K562 (cell line): ENCODE results near the gene SLC2A4. TPM values are rescaled to one million over a fixed set of nuclear protein-coding genes. Genes with fewer than 3 reads are reported as not detected.

Experiments
- ARID2 ChIP-seq: fragments of 450-650 bp; IDR thresholded peaks from 2 replicates; pipeline ENCODE4 v1.6.1; 2017; ENCODE audit warnings: antibody characterized with exemption, mild to moderate bottlenecking
- BHLHE40 ChIP-seq: IDR thresholded peaks from 2 replicates; pipeline ENCODE4 v1.6.1; 2011; ENCODE audit warnings: low read length, improper control_type of control experiment
- CHAMP1 ChIP-seq: fragments of 450-650 bp; IDR thresholded peaks from 2 replicates; pipeline ENCODE4 v1.6.1; 2016; ENCODE audit warnings: mild to moderate bottlenecking
- DMBX1 ChIP-seq: fragments of 250-450 bp; sonication (Bioruptor Pico); IDR thresholded peaks from 2 replicates; pipeline ENCODE4 v1.8.0; 2022; ENCODE audit warnings: inconsistent platforms, mild to moderate bottlenecking, moderate library complexity, borderline replicate concordance
- E2F6 ChIP-seq, 2 experiments: IDR thresholded peaks; 2 replicates each; pipeline ENCODE4 v1.6.1; 2011; ENCODE audit warnings: borderline replicate concordance in 1 of 2, control low read depth in 1 of 2, low read depth in 1 of 2, low read length in 1 of 2, mild to moderate bottlenecking in 1 of 2, mixed read lengths in 1 of 2, moderate library complexity in 1 of 2; ENCODE audit not compliant: insufficient read depth in 1 of 2, insufficient read length in 1 of 2, poor library complexity in 1 of 2, severe bottlenecking in 1 of 2; ENCODE audit errors: extremely low read depth in 1 of 2
- FIP1L1 ChIP-seq: fragments of 200-400 bp; formaldehyde crosslinking; IDR thresholded peaks from 2 replicates; pipeline ENCODE4 v1.6.1; 2018; ENCODE audit warnings: mild to moderate bottlenecking, low read depth, low read length; ENCODE audit not compliant: poor library complexity, severe bottlenecking
- HNRNPH1 ChIP-seq: fragments of 200-400 bp; formaldehyde crosslinking; optimal IDR thresholded peaks from 2 replicates; pipeline ENCODE3; 2017; ENCODE audit warnings: low read depth, mild to moderate bottlenecking, low read length, moderate library complexity
- KAT2B ChIP-seq: IDR thresholded peaks from one replicate; pipeline ENCODE4 v1.6.1; 2012; ENCODE audit warnings: low read depth, mild to moderate bottlenecking, control low read depth, inconsistent platforms, low read length, moderate library complexity
- MAX ChIP-seq: sonication (generic); formaldehyde crosslinking; IDR thresholded peaks from 2 replicates; pipeline ENCODE4 v1.9.0; 2022; ENCODE audit warnings: mild to moderate bottlenecking, missing genetic modification reagents
- NCOA1 ChIP-seq: fragments of 450-650 bp; IDR thresholded peaks from 2 replicates; pipeline ENCODE4 v1.6.1; 2016; ENCODE audit warnings: low read depth
- NFE2L1 ChIP-seq: fragments of 450-650 bp; IDR thresholded peaks from 2 replicates; pipeline ENCODE4 v1.6.1; 2016; ENCODE audit warnings: missing genetic modification characterization, low read depth, mild to moderate bottlenecking, missing compliant biosample characterization, moderate library complexity, borderline replicate concordance
- STAG1 ChIP-seq: sonication (generic); formaldehyde crosslinking; IDR thresholded peaks from 2 replicates; pipeline ENCODE4 v1.5.0; 2020; ENCODE audit warnings: missing genetic modification reagents, borderline replicate concordance
- U2AF1 ChIP-seq: fragments of 200-400 bp; formaldehyde crosslinking; optimal IDR thresholded peaks from 2 replicates; pipeline ENCODE3; 2017; ENCODE audit warnings: mild to moderate bottlenecking, low read depth, low read length, moderate library complexity
- XRCC5 ChIP-seq: fragments of 200-400 bp; formaldehyde crosslinking; IDR thresholded peaks from 2 replicates; pipeline ENCODE4 v1.6.1; 2017; ENCODE audit warnings: low read depth, mild to moderate bottlenecking, low read length
- ZNF511 ChIP-seq: sonication (generic); formaldehyde crosslinking; IDR thresholded peaks from 2 replicates; pipeline ENCODE4 v1.8.0; 2022; ENCODE audit warnings: mild to moderate bottlenecking, missing genetic modification reagents
- ZNF77 ChIP-seq: fragments of 250-450 bp; sonication (Bioruptor Pico); IDR thresholded peaks from 2 replicates; pipeline ENCODE4 v1.5.0; 2020
- polyA plus RNA-seq, 8 experiments: library from polyadenylated mRNA; depleted of rRNA in 4 of 8; stranded (reverse) in 5 of 8; unstranded in 3 of 8; fragments of >200 nt; fragmentation: Nextera tagmentation in 2 of 8; fragmentation: Illumina TruSeq in 1 of 8; extraction: Ambion mirVana in 2 of 8; extraction: Trizol in 1 of 8; gene quantifications; 2 replicates each; pipeline versions ENCODE4 v1.2.1 to v1.2.3, GENCODE V29; 2011 to 2014; ENCODE audit warnings: inconsistent platforms in 1 of 8, missing spikeins in 1 of 8
- total RNA-seq, 7 experiments: library from RNA; depleted of rRNA in 6 of 7; stranded (reverse); fragments of >200 nt in 6 of 7; fragmentation: Illumina TruSeq in 2 of 7; extraction: Trizol in 2 of 7; gene quantifications; 2 replicates each; pipeline versions ENCODE4 v1.2.1 to v1.2.3, GENCODE V29; 2011 to 2021; ENCODE audit warnings: low replicate concordance in 1 of 7
- TF ChIP-seq, protein P1 (sequence below): sonication (generic); formaldehyde crosslinking; IDR thresholded peaks from 2 replicates; pipeline ENCODE4 v1.8.1; 2023; ENCODE audit warnings: mild to moderate bottlenecking, missing genetic modification reagents

The SLC2A4 gene
- total and polyA plus RNA-seq, 9 of the 15 experiments (the other 6 are each of a cell fraction or from before 2014, with no cell fraction given), result 0.74 to 3.5 (median 1.6) TPM

DNA sequence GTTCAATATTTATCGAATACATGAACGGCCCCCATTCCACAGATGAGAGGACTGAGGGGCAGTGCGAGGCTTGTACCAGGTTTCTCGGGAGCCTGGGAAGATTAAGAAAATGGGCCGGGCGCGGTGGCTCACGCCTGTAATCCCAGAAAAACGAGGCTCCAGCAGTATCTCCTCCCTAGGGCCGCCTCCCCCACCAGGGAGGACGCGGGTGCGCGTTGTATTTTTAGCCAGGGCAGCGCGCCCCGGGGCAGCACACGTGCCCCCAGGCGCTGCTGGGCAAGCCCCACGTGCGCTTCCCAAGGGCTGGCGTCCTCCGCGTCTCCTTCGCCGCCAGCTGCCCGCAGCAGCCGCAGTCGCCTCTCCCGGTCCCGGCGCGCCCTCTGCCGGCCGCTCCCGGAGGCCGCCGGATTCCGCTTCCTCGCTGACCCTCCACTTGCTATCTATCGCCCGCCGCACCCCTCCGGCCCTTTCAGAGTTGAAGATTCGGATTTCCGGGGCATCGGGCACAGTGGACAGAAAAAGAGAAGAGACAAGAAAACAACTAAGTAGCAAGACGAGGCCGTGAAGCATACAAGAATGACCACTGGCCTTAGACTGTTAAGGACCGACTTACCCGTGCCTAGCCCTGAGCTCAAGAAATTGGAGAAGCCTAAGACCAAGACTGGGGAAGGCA, 14.8 kb downstream of the SLC2A4 start (continued):
- TF ChIP-seq ZNF511 (CRISPR knock-in tag), result no peak
- no peak for TF ChIP-seq CHAMP1
- TF ChIP-seq E2F6 (IDR thresholded peaks at IDR 0.05; ENCODE audit: borderline replicate concordance in 1 of 2, extremely low read depth in 1 of 2, insufficient read depth in 1 of 2, insufficient read length in 1 of 2, low read depth in 1 of 2, low read length in 1 of 2, poor library complexity in 1 of 2, severe bottlenecking in 1 of 2), result peak; percentile 72 to 92
- TF ChIP-seq BHLHE40, result peak; percentile 82
- TF ChIP-seq NCOA1, result no peak
- peak; percentile 30 for TF ChIP-seq FIP1L1
- peak; percentile 42; the same call in 1 of the 2 replicates for TF ChIP-seq STAG1 (CRISPR knock-in tag)
- TF ChIP-seq XRCC5, result no peak
- TF ChIP-seq HNRNPH1, result no peak
- peak; percentile 90 for TF ChIP-seq MAX (CRISPR knock-in tag)
- no peak for TF ChIP-seq ARID2
- no peak for TF ChIP-seq ZNF77 (CRISPR knock-in tag)
- no peak for TF ChIP-seq KAT2B
- no peak for TF ChIP-seq U2AF1
- no peak for TF ChIP-seq DMBX1
- TF ChIP-seq, protein P1, sequence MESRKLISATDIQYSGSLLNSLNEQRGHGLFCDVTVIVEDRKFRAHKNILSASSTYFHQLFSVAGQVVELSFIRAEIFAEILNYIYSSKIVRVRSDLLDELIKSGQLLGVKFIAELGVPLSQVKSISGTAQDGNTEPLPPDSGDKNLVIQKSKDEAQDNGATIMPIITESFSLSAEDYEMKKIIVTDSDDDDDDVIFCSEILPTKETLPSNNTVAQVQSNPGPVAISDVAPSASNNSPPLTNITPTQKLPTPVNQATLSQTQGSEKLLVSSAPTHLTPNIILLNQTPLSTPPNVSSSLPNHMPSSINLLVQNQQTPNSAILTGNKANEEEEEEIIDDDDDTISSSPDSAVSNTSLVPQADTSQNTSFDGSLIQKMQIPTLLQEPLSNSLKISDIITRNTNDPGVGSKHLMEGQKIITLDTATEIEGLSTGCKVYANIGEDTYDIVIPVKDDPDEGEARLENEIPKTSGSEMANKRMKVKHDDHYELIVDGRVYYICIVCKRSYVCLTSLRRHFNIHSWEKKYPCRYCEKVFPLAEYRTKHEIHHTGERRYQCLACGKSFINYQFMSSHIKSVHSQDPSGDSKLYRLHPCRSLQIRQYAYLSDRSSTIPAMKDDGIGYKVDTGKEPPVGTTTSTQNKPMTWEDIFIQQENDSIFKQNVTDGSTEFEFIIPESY (CRISPR knock-in tag), result peak; percentile 56; the same call in 1 of the 2 replicates
- TF ChIP-seq NFE2L1 (tag), result no peak
